Activated naive CD8-positive, alpha-beta T cell treated with anti-CD3 and anti-CD28 coated beads, Interleukin-2, amount 50 U/mL, for 24 hours (primary cell): ENCODE data around the gene TBC1D8.

Experiments used
- ATAC-seq: fragments of 150-1000 bp; cut with Tn5 transposase; one replicate; pipeline ENCODE4 v1.10.0; 2021
- DNase-seq: peaks from one replicate; pipeline ENCODE4 v3.0.0; 2021
- H3K27ac Mint-ChIP-seq: one replicate; pipeline ENCODE4 v1.8.0; 2021; ENCODE audit warnings: mild to moderate bottlenecking, mixed read lengths
- H3K27me3 Mint-ChIP-seq: one replicate; pipeline ENCODE4 v1.8.0; 2021; ENCODE audit warnings: mixed read lengths
- H3K36me3 Mint-ChIP-seq: one replicate; pipeline ENCODE4 v1.8.0; 2021; ENCODE audit warnings: low read depth, mixed read lengths
- H3K4me1 Mint-ChIP-seq: one replicate; pipeline ENCODE4 v1.8.0; 2021; ENCODE audit warnings: mixed read lengths
- H3K4me3 Mint-ChIP-seq: one replicate; pipeline ENCODE4 v1.8.0; 2021; ENCODE audit warnings: mild to moderate bottlenecking, moderate library complexity, mixed read lengths
- H3K9me3 Mint-ChIP-seq: one replicate; pipeline ENCODE4 v1.8.0; 2021; ENCODE audit warnings: mixed read lengths

The TBC1D8 gene

GRCh38 chr2:100978582-100979191 is 172.5 kb downstream of the TBC1D8 start:
- H3K4me3 Mint-ChIP-seq, result no peak overlapping the region
- H3K9me3 Mint-ChIP-seq, result no peaks in the 10 kb centered on the region
- ATAC-seq, result no peak
- no peaks in the 10 kb centered on the region for H3K27me3 Mint-ChIP-seq
- no peaks in the 10 kb centered on the region for H3K36me3 Mint-ChIP-seq
- H3K27ac Mint-ChIP-seq, result no peak overlapping the region
- peaks cover 5% of the 10 kb centered on the region for H3K4me1 Mint-ChIP-seq
- DNase-seq, result no peak

- Mint-ChIP-seq H3K27ac (no peak overlapping the region), H3K4me1 (peaks cover 5% of the 10 kb centered on the region), H3K4me3 (no peak overlapping the region), H3K27me3 (no peaks in the 10 kb centered on the region), H3K9me3 (no peaks in the 10 kb centered on the region), H3K36me3 (no peaks in the 10 kb centered on the region)
- DNase-seq (no peak), ATAC-seq (no peak)
Measured at GRCh38 chr2:100977511-100977910, 173.7 kb downstream of the TBC1D8 start.

- no peak overlapping the region for H3K27ac Mint-ChIP-seq
- DNase-seq (no peak), ATAC-seq (no peak)
- no peaks in the 10 kb centered on the region for H3K9me3 Mint-ChIP-seq
- H3K36me3 Mint-ChIP-seq, result no peaks in the 10 kb centered on the region
- H3K4me1 Mint-ChIP-seq, result peaks cover 5% of the 10 kb centered on the region
- H3K4me3 Mint-ChIP-seq, result no peak overlapping the region
- H3K27me3 Mint-ChIP-seq, result no peaks in the 10 kb centered on the region
Measured at GRCh38 chr2:100976645-100977391, 174.4 kb downstream of the TBC1D8 start.

- DNase-seq (no peak), ATAC-seq (no peak)
- no peaks in the 10 kb centered on the region for H3K36me3 Mint-ChIP-seq
- no peaks in the 10 kb centered on the region for H3K9me3 Mint-ChIP-seq
- H3K27me3 Mint-ChIP-seq, result no peaks in the 10 kb centered on the region
- no peak overlapping the region for H3K4me3 Mint-ChIP-seq
- peaks cover 5% of the 10 kb centered on the region for H3K4me1 Mint-ChIP-seq
- no peak overlapping the region for H3K27ac Mint-ChIP-seq
Measured at GRCh38 chr2:100976061-100976460, 175.1 kb downstream of the TBC1D8 start.

GRCh38 chr2:100975521-100975785 is 175.7 kb downstream of the TBC1D8 start:
- ATAC-seq, result no peak
- Mint-ChIP-seq H3K27me3 (no peaks in the 10 kb centered on the region), H3K36me3 (no peaks in the 10 kb centered on the region), H3K27ac (no peak overlapping the region), H3K4me1 (peaks cover 5% of the 10 kb centered on the region), H3K9me3 (no peaks in the 10 kb centered on the region), H3K4me3 (no peak overlapping the region)
- no peak for DNase-seq

GRCh38 chr2:100974712-100975520 is 176.3 kb downstream of the TBC1D8 start:
- DNase-seq (no peak), ATAC-seq (no peak)
- H3K36me3 Mint-ChIP-seq, result no peaks in the 10 kb centered on the region
- H3K27ac Mint-ChIP-seq, result no peak overlapping the region
- H3K9me3 Mint-ChIP-seq, result no peaks in the 10 kb centered on the region
- H3K4me3 Mint-ChIP-seq, result no peak overlapping the region
- no peaks in the 10 kb centered on the region for H3K27me3 Mint-ChIP-seq
- peaks cover 5% of the 10 kb centered on the region for H3K4me1 Mint-ChIP-seq

GRCh38 chr2:100972452-100972851 is 178.7 kb downstream of the TBC1D8 start:
- Mint-ChIP-seq H3K36me3 (no peaks in the 10 kb centered on the region), H3K4me3 (no peak overlapping the region), H3K9me3 (no peaks in the 10 kb centered on the region), H3K4me1 (peaks cover 5% of the 10 kb centered on the region), H3K27me3 (no peaks in the 10 kb centered on the region), H3K27ac (no peak overlapping the region)
- no peak for ATAC-seq
- DNase-seq, result no peak

GRCh38 chr2:100971221-100971620 is 180.0 kb downstream of the TBC1D8 start:
- Mint-ChIP-seq H3K36me3 (no peaks in the 10 kb centered on the region), H3K4me1 (no peaks in the 10 kb centered on the region), H3K27me3 (no peaks in the 10 kb centered on the region), H3K27ac (no peak overlapping the region), H3K4me3 (no peak overlapping the region), H3K9me3 (no peaks in the 10 kb centered on the region)
- DNase-seq (no peak), ATAC-seq (no peak)

GRCh38 chr2:100969998-100970397 is 181.2 kb downstream of the TBC1D8 start:
- Mint-ChIP-seq H3K27me3 (no peaks in the 10 kb centered on the region), H3K27ac (no peak overlapping the region), H3K9me3 (no peaks in the 10 kb centered on the region), H3K4me1 (no peaks in the 10 kb centered on the region), H3K36me3 (no peaks in the 10 kb centered on the region), H3K4me3 (no peak overlapping the region)
- no peak for DNase-seq
- ATAC-seq, result no peak

GRCh38 chr2:100968146-100969145 is 182.7 kb downstream of the TBC1D8 start:
- DNase-seq (no peak), ATAC-seq (no peak)
- H3K36me3 Mint-ChIP-seq, result no peaks in the 10 kb centered on the region
- H3K9me3 Mint-ChIP-seq, result no peaks in the 10 kb centered on the region
- H3K4me3 Mint-ChIP-seq, result no peak overlapping the region
- H3K27ac Mint-ChIP-seq, result no peak overlapping the region
- no peaks in the 10 kb centered on the region for H3K4me1 Mint-ChIP-seq
- no peaks in the 10 kb centered on the region for H3K27me3 Mint-ChIP-seq

GRCh38 chr2:100967716-100968115 is 183.5 kb downstream of the TBC1D8 start:
- H3K27me3 Mint-ChIP-seq, result no peaks in the 10 kb centered on the region
- ATAC-seq (no peak), DNase-seq (no peak)
- H3K4me1 Mint-ChIP-seq, result no peaks in the 10 kb centered on the region
- no peak overlapping the region for H3K27ac Mint-ChIP-seq
- no peak overlapping the region for H3K4me3 Mint-ChIP-seq
- no peaks in the 10 kb centered on the region for H3K36me3 Mint-ChIP-seq
- no peaks in the 10 kb centered on the region for H3K9me3 Mint-ChIP-seq

- Mint-ChIP-seq H3K4me3 (no peak overlapping the region), H3K27me3 (no peaks in the 10 kb centered on the region), H3K27ac (no peak overlapping the region), H3K9me3 (no peaks in the 10 kb centered on the region), H3K4me1 (no peaks in the 10 kb centered on the region), H3K36me3 (no peaks in the 10 kb centered on the region)
- no peak for ATAC-seq
- no peak for DNase-seq
Measured at GRCh38 chr2:100965596-100965995, 185.6 kb downstream of the TBC1D8 start.

- Mint-ChIP-seq H3K36me3 (no peaks in the 10 kb centered on the region), H3K27me3 (no peaks in the 10 kb centered on the region), H3K27ac (no peak overlapping the region), H3K4me3 (no peak overlapping the region), H3K9me3 (no peaks in the 10 kb centered on the region), H3K4me1 (no peaks in the 10 kb centered on the region)
- DNase-seq, result no peak
- ATAC-seq, result no peak
Measured at GRCh38 chr2:100964681-100965169, 186.5 kb downstream of the TBC1D8 start.

- Mint-ChIP-seq H3K27me3 (no peaks in the 10 kb centered on the region), H3K36me3 (no peaks in the 10 kb centered on the region), H3K27ac (no peak overlapping the region), H3K4me1 (no peaks in the 10 kb centered on the region), H3K4me3 (no peak overlapping the region), H3K9me3 (no peaks in the 10 kb centered on the region)
- no peak for DNase-seq
- ATAC-seq, result no peak
Measured at GRCh38 chr2:100964222-100964621, 187.0 kb downstream of the TBC1D8 start.
